Measurements from ENCODE around the gene SLCO1C1.

GRCh38 chr12:20716037-20716436, 20.9 kb downstream of the SLCO1C1 start:
- TF ChIP-seq, protein P1, sequence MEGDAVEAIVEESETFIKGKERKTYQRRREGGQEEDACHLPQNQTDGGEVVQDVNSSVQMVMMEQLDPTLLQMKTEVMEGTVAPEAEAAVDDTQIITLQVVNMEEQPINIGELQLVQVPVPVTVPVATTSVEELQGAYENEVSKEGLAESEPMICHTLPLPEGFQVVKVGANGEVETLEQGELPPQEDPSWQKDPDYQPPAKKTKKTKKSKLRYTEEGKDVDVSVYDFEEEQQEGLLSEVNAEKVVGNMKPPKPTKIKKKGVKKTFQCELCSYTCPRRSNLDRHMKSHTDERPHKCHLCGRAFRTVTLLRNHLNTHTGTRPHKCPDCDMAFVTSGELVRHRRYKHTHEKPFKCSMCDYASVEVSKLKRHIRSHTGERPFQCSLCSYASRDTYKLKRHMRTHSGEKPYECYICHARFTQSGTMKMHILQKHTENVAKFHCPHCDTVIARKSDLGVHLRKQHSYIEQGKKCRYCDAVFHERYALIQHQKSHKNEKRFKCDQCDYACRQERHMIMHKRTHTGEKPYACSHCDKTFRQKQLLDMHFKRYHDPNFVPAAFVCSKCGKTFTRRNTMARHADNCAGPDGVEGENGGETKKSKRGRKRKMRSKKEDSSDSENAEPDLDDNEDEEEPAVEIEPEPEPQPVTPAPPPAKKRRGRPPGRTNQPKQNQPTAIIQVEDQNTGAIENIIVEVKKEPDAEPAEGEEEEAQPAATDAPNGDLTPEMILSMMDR (IDR thresholded peaks at IDR 0.05) = peak in 4 of 5 experiments; percentile 26 to 59 (median 26)
- TF ChIP-seq POLR2AphosphoS5 (IDR thresholded peaks at IDR 0.05) (no peak), POLR2A (IDR thresholded peaks at IDR 0.05) (no peak)
